T1000 (cell line): ENCODE data around the gene AP2M1.
"Not testable (repeated sequence)": the region's sequence is repeated elsewhere in the genome, so short reads cannot be mapped to it uniquely, and the experiment has no call there.

ENCODE experiments used
- DNase-seq: peaks from one replicate; lab custom pipeline; 2025; ENCODE audit warnings: mixed read lengths; lab: John Stamatoyannopoulos, UW

AP2M1 gene

GRCh38 chr3:184174646-184175492 lies at the start of gene AP2M1:
AP2M1 (plus strand) TSS chr3:184174855; CDS start chr3:184176994, 2,139 bp downstream.
- peak; percentile 98 for DNase-seq

GRCh38 chr3:184126006-184126405 lies 48.6 kb upstream of the AP2M1 start:
- DNase-seq: no peak

- DNase-seq: no peak
These were observed 45.6 kb upstream of the AP2M1 start for GRCh38 chr3:184129012-184129411.

DNA sequence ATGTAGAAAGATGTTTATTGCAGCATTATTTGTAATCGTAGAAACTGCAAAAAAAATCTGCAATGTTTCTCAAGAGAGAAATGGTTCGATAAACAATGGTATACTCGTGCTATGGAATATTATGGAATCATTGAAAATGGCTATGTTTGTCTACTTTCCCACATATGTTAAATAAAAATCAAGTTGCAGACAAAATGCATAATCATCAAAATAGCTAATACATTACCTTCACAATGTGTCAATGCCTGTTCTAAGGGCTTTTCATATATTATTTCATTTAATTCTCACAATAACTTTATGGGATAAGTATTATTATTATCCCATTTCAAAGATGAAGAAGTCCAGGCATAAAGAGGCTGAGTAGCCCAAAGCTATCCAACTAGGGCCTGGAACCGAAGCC lies 41.7 kb upstream of the AP2M1 start:
- DNase-seq: no peak

DNA sequence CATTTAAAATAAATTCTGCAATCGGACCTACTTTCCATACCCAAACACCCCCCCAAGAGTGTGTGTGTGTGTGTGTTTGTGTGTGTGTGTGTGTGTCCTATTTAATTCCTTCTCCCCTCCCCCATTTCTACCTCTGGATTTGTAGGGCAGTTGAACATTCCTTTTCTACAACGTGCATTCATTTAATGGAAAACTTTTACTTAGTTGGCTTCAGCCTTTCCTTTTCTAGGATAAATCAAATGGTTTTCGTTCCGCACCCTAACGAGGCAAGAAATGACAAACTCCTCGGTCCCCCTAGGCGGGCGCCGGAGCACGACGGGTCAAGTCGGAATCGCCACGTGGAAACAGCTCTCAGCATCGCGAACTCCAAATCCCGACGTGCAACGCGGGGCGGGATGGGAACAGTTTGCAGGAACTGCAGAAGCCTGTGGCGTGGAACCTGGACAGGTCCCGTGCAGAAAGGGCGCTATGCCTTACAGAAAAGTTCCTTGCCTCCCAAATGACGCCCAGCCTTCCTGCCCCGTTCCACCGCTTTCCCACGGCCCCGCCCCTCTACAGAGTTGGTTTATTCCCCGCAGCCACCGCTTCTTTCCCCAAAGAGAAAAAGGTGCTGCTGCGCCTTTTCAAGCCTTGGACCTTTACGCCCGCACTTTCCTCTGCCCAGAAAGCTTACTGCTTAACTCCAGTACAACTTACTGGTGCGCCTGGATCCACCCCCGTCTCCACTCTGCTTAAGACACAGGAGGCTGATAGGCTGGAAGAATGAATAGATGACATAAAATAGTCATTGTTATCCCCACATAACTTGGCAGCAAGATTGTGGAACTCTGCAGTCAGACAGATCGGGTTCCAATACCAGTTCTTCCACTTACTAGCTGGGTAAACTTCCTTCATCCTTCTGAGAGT lies 40.6 kb upstream of the AP2M1 start:
- peak; percentile 21 for DNase-seq

DNA sequence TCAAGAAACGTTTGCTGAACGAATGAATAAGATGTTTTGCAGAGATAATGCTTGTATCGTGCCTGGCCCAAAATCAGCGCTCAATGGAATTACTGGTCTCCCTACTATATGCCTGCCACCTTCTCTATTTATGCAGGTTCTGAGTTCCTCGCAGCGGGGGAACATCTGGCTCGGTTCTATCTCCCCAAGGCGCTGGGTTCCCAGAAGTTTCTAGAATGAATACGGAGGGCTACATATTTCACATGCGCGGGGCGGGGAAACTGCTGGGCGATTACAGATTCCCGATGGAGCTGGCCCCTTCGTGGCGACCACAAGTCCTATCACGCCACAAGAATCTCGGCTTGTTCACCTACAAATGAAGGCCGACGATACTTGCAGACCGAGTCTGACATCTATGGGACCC lies 39.9 kb upstream of the AP2M1 start:
- DNase-seq: no peak

- peak; percentile 83 for DNase-seq
These were observed 39.3 kb upstream of the AP2M1 start, which contains the start of gene EIF2B5 for GRCh38 chr3:184135149-184135910. EIF2B5 (plus strand) TSS chr3:184135358; CDS start chr3:184135386, 28 bp downstream.

DNA sequence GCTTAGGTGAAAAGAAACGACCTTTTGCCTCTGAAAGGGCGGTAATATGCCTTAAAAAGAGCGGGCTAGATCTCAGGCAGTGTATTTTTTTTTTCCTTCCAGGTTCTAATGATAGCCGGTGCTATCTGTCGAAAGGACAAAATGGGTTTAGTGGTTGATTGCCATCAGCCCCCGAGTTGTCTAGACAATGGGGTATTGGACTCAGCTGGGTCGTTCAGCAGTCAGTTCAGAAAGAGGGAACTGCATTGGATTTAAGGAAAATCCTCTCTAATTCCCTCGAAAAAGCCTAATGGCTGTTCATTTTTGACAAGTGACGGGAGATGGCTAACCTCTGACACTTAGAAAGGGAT lies 38.8 kb upstream of the AP2M1 start:
- DNase-seq: no peak

GRCh38 chr3:184140436-184140835 lies 34.2 kb upstream of the AP2M1 start:
- no peak for DNase-seq

DNA sequence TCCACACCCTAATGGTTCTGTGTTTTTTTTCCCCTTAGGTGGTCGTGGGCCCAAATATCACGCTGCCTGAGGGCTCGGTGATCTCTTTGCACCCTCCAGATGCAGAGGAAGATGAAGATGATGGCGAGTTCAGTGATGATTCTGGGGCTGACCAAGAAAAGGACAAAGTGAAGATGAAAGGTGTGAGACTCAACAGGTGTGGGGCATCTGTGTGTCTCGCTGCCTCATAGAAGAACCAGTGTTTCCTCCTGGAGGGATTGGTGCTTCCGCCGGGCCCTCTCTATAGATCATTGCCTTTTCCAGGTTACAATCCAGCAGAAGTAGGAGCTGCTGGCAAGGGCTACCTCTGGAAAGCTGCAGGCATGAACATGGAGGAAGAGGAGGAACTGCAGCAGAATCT lies 32.5 kb upstream of the AP2M1 start:
- DNase-seq: no peak

DNA sequence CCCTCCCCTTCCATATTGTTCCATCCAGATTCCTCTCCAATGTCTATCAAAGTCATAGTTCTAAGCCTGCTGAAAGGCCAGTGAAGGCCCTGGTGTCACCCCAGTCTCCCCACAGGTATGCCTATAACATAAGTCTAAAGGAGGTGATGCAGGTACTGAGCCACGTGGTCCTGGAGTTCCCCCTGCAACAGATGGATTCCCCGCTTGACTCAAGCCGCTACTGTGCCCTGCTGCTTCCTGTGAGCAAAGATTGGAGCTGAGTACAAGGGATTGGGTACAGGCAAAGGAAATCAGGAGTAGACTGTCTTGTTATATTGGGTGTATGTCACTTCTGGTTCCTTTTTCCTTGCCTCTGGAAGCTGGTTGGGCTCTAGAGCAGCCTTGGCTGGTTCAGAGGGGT lies 31.3 kb upstream of the AP2M1 start:
- DNase-seq: no peak

DNA sequence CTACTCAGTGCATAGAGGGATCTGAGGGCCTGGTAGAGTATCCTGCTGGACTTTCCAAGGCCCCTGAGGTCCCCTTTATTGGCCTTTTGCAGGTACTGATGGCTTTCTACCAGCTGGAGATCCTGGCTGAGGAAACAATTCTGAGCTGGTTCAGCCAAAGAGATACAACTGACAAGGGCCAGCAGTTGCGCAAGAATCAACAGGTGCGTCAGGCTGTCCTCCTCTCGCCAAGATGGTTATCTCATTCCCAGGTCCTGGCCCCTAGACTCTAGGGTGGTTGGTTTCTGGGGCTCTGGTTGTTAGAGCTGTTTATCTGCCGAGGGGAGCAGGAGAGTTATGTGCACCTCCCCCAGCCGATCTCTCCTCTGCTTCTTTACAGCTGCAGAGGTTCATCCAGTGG lies 30.1 kb upstream of the AP2M1 start:
- no peak for DNase-seq

DNA sequence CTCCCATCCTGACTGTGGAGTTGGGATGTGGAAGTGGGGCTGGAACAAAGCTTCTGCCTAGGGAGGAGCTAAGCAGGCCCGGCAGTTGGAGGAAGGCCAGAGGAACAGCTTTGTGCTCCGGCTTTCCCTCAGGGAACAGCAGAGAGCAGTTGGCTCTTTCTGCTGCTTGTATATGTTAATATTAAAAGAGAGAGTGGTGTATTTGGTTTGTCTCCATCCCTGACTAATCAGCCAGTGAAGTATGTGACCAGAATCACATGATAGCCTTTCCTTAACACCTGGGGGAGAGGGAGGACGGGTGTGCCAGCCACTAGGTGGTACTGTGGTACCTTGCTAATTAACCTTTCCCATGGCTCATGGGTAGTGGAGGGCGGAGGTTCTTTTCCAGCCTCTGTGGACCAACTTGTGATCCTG lies 29.5 kb upstream of the AP2M1 start:
- peak; percentile 18 for DNase-seq

- DNase-seq: no peak
These were observed 28.8 kb upstream of the AP2M1 start for GRCh38 chr3:184145751-184146270.

DNA sequence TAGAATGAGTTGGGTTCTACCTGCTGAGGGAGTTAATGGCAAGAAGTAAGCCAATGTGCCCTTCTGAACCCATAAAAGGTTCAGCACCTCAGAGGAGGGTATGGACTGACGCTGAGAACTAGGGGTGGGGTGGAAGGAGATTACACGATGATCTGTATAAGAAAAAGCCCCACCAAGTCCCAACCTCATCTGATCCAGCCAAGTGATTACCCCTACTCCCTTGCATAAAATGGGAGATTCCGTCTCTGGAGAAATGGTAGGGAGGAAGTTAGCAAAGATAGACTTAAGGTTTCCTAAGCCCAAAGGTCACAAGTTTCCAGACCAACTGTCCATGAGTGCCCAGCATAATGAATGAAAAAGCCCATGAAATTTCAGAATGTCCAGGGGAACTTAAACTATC lies 26.6 kb upstream of the AP2M1 start:
- DNase-seq: no peak

DNA sequence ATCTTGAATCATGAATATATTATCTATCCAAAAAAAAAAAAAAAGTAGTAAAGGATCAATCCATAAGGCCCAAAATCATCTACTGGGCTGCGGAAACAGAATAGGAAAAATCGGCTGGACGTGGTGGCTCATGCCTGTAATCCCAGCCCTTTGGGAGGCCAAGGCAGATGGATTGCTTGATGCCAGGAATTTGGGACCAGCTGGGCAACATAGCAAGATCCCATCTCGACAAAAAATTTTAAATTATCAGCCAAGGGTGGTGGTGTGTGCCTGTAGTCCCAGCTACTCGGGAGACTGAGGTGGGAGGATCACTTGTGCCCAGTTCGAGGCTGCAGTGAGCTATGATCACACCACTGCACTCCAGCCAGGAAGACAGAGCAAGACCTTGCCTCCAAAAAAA lies 25.5 kb upstream of the AP2M1 start:
- no peak for DNase-seq

- not testable (repeated sequence) for DNase-seq
These were observed 24.9 kb upstream of the AP2M1 start for GRCh38 chr3:184149770-184150169.

- peak; percentile 49 for DNase-seq
These were observed 19.6 kb upstream of the AP2M1 start, which contains the start of gene DVL3 for GRCh38 chr3:184154885-184155643. DVL3 (plus strand) TSS chr3:184155377; CDS start chr3:184155636, 259 bp downstream.

GRCh38 chr3:184155644-184156521 lies 18.8 kb upstream of the AP2M1 start:
- DNase-seq: no peak

DNA sequence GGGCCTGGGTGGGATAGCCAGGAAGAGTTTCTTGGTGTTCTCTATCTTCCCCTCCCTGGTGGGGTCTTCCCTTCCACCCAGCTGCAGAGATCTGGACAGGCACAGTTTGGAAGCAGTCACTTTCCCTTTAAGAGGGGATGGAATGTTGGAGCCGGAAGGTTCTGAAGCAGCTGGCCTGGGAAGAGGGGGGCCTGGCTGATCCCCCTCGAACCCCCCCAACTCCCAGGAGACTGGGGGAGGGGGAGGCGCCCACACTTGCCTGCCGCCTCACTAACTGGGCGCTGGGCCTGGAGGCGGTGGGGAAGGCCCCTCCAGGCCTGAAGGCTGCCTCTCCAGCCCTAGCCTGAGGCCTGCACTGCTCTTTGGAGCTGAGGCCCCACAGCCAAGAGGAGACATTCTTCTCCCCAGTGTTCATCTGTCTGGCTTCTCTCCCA lies 18.1 kb upstream of the AP2M1 start:
- peak; percentile 23 for DNase-seq
